Pulmonary artery endothelial cell (primary cell): ENCODE measurements around the gene NDUFS4. TPM values are rescaled to one million over a fixed set of nuclear protein-coding genes. Genes with fewer than 3 reads are reported as not detected.
"Not testable (repeated sequence)": the region's sequence is repeated elsewhere in the genome, so short reads cannot be mapped to it uniquely, and the experiment has no call there.

Experiments
- DNase-seq: peaks from one replicate; pipeline ENCODE4 v3.0.0-alpha.2; 2011; ENCODE audit warnings: low read depth, low spot score
- total RNA-seq: library from RNA; depleted of rRNA; stranded (reverse); fragments of >200 nt; gene quantifications from 2 replicates; pipeline ENCODE4 v1.2.3, GENCODE V29; 2014

The NDUFS4 gene
- total RNA-seq, 1 donor from 2014 or later, result 118 TPM

DNA sequence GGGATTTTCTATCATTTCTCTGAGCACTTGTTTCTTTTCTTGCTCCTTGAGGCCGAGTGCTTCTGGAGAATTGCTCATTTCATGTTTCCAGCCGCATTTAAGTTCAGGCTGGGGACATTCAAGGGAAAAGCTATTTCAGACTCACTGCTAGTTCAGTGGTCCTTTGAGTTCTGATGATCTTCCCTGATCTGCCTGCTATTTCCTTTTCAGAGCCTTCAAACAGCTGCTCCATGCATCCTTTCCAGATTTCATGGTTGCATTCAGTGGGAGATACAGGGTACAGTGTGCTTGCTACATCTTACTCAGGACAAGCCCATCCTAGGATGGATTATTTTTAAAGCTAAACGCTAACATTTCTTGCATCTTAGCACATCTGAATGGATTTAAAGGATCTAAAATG lies 14.7 kb downstream of the NDUFS4 start:
- no peak for DNase-seq

DNA sequence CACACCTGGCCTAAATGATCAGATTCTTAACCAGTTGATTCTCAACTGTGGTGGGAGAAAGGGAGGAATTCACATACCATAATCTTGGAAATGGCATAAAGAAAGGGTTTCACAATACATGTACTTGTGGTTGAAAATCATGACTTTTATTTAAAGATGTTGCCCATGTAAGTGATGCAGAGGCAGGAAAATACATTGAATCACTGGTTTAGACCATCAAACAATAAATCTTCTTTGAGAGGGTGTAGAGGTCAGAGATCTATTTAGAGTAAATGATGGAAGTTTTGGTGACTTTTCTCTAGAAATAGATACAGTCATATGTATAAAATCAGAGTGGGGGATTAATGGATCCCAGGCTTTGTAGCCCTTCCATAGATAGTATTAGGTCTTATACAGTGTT lies 15.4 kb downstream of the NDUFS4 start:
- DNase-seq, result no peak

DNA sequence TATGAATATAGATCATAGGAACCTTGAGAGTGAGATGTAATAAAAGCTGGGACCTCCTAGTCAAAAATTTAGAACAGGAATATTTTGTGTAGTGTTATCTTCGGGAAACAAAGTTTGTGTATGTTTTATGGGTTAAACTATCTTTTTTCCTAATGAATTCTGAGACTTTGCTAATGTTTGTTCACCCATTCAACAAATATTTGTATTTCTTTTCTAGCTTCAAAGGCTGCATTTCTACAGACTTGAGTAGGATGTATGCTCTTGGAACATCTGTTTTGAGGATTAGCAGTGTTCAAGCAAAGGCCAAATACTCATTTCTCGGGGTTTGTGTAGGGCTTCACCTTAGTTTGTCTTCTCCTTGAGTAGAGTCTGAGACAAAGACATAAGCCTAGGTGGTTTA lies 16.2 kb downstream of the NDUFS4 start:
- DNase-seq, result no peak

DNA sequence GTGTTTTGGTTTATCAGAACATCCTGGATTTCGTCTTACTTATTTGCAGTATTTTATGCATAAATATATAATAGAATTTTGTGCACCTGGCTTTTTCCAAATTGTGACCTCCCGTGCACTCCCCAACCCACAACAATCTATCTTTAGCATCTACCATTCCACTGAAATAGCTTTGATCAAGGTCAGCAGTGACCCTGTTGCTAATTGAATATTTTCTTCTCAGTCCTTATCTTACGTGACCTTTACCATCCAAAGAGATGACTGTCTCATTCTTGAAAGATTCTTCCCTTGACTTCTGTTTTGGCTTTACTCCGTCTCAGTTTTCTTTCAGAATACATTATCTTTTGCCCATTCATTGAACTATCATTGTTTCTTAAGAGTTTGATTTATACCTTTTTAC lies 18.4 kb downstream of the NDUFS4 start:
- DNase-seq, result no peak

DNA sequence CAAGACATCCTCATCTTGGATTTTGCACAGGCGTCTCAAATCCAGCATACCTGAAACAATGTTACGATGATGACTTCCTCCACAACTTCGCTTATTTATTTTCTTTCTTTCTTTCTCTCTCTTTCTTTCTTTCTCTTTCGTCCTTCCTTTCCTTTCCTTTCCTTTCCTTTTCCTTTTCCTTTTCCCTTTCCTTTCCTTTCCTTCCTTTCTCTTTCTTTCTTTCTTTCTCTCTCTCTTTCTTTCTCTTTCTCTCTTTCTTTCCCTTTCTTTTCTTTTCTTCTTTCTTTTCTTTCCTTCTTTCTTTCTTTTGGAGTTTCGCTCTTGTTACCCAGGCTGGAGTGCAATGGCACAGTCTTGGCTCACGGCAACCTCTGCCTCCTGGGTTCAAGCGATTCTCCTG lies 20.1 kb downstream of the NDUFS4 start:
- no peak for DNase-seq

DNA sequence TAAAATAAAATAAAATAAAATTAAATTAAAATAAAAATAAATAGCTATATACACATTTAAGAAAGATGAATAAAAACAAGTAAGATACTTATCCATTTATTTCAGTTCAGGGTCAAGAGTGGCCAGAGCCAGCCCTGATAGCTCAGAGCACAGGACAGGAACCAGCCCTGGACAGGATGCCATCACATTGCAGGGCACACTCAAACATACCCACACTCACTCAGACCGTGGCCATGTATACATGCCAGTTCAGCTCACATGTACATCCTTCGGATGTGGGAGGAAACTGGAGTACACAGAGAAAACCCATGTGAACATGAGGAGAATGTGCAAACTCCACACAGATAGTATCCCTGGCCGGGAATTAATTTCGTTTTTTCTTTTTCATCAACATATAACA lies 21.8 kb downstream of the NDUFS4 start:
- no peak for DNase-seq

DNA sequence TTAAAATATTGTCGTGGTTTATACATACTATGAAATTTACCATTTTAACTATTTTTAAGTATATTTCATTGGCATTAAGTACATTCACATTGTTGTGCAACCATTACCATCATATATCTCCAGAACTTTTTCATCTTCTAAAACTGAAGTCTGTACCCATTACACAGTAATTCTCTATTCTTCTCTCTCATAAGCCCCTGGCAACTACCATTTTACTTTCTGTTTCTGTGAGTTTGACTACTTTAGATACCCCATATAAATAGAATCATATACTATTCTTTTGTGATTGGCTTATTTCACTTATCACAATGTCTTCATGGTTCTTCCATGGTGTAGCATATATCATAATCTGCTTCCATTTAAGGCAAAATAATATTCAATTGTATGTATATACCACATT lies 30.3 kb downstream of the NDUFS4 start:
- DNase-seq, result no peak

DNA sequence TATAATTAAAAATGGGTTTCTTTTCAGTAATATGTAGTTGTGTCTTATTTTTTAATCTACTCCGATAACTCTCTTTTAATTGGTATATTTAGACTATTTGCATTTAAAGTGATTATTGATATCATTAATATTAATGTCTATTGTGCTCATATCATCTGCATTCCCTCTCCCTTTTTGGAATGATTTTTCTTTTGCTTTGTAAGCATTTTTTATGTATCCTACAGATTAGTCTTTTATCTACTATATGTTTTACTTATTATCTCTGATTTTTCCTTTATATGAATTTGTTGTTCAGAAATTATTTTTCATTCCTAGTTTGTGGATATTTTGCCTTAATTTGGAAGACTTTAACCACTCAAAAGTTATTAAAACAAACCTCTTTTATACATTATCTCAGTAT lies 34.0 kb downstream of the NDUFS4 start:
- DNase-seq, result no peak

DNA sequence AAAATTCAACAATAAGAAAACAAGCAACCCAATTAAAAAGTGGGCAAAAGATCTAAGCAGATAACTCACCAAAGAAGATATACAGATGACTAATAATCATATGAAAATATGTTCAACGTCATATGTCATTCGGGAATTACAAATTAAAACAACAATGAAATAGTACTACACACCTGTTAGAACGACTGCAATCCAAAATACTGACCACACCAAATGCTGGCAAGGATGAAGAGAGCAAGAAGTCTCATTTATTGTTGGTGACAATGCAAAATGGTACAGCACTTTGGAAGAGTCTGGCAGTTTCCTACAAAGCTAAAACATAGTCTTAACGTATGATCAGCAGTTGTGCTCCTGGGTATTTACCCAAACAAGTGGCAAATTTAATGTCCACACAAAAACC lies 37.5 kb downstream of the NDUFS4 start:
- DNase-seq, result no peak

DNA sequence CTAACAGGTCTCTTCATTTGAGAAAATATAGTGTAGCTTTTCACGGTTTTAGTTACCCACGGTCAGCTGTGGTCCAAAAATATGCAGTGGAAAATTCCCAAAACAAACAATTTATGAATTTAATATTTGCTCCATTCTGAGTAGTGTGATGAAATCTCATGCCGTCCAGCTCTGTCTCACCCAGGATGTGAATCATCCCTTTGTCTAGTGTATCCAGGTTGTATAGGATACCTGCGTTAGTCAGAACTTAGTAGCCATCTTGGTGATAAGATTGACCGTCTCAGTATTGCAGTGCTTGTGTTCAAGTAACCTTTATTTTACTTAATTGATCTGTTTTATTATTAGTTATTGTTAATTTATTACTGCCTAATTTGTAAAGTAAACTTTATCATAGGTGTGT lies 41.1 kb downstream of the NDUFS4 start:
- DNase-seq, result no peak

DNA sequence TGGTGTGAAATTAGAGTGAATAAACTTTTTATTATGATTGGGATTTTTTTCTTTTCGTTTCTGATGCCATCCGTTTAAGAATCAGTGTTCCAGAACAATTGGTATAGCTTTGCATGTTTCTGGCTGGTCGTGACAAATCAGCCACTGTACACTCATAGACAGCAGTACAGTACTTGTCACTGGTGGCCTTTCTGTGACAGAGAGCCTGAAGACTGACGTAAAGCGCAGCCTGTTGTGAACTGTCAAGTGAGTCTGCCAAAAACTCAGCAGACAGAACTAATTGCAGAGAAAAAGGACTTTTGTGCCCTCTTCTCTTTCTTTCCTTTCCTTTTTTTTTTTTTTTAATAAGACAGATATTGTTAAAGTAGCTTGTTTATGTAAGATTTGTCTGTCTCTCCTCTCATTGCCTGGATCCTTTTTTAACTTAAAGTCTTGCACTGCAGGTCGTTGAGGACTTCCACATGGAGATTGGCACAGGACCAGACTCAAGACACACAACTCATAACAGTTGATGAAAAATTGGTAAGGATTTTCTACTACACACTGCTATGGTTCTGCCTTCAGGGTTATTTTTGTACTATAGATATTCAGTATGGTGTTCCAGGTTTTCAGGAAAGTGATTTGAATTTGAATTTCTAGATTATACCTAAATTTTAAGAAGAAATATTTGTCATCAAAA lies 42.7 kb downstream of the NDUFS4 start:
- no peak for DNase-seq

DNA sequence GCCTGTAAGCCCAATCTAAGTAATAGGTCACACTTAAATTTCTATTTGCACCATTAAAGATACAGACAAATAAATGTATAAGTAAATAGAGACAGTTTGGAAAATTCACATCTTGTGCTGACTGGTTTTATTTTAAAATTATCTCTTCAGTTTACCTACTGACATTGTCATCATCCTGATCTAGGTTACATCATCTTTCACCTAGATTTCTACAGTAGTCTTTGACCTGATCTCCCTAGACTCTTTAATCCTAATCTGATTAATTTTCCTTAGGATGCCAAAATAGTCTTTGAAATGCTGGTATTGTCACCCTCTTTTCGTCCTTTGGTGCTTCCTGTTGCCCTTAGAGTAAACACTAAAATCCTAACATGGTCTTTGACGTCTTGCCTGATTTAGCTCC lies 43.9 kb downstream of the NDUFS4 start:
- no peak for DNase-seq

DNA sequence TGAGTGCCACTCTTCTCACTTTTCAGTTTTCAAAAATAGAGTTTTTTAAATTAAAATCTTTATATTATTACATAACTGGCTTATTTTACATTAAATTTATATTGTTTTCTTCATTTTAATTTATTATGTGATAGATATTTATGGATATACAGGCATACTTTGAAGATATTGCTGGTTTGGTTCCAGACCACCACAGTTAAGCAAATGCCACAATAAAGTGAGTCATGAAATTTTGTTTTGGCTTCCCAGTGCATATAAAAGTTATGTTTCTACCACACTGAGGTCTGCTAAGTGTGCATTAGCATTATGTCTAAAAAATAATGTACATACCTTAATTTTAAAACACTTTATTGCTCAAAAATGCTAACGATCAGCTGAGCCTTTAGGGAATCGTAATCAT lies 47.4 kb downstream of the NDUFS4 start:
- no peak for DNase-seq

DNA sequence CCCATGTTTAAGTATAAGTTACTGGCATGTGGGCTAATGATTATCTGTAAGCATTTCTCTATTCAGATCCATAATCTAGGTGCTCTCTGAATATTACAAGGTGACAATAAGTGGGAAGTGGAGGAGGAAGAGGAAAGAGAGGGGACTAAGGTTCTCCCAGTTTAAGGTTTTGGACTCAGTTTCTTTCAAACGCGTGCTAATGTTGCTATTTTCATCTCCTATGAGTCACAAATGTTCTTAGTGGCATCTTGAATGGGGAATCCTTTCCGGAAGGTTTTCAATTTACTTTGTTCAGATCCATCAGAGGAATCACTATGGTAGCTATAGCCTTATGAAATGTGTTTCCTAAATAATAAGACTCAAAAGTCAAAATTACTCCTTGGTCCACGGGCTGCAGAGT lies 48.5 kb downstream of the NDUFS4 start:
- DNase-seq, result not testable (repeated sequence)

DNA sequence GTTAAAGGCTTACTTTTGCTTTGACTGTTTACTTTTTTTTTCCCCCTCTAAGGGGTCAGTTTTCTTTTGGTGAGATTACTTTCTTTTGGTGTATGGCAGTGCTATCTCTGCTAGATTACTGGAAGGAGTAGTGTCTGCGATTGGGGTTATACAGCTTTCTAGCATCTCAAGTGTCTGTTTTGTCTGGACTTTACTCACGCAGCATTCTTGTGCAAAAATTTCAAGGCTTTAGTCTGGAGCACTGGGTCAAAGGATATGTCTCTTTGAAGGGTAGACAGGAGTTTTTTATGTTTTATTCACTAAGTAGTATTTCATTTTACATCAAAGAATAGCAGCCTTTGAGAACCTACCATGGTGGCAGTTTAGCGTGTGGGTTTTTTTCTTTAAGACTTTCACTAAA lies 52.6 kb downstream of the NDUFS4 start:
- DNase-seq, result no peak

DNA sequence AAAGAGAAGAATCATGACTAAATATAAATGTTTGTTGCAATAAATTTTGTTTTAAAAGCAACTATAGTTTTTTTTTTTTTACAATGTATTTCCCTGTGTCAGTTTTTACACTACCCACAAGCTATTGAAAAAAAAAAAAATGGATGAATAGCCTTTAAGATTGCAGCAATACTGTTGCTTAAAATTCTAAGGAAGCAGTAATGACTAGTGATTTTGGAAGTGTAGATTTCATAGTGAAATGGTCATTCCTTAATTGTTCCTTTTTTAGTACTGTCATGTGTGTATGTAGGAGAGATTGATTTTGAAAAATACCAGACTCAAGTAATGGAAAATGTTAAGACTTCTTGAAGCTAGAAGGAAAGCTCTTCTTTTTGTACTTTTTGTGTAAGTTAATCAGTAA lies 53.1 kb downstream of the NDUFS4 start:
- no peak for DNase-seq

DNA sequence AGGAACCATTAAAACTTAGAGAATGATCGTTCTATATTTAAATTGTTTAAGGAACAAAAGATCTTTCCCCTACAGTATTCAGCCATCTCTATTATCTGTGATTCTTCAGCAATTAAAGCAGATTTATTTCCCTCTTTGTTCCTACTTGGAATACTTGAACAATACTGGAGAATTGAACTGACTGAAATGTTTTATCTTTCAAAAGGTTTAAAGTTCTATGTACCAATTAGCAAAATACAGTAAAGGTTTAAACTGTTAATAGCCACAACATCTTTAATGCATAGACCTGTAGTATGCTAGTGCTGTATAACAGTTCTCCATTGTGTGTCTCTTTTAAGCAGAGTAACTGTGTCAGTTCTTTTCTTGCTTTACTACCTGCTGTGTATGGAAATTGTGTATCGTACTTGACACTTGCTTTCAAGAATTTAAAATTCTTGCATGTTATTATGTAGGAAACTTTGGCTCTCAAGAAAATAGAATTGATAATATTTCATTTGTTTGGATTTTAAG lies 54.0 kb downstream of the NDUFS4 start:
- no peak for DNase-seq

DNA sequence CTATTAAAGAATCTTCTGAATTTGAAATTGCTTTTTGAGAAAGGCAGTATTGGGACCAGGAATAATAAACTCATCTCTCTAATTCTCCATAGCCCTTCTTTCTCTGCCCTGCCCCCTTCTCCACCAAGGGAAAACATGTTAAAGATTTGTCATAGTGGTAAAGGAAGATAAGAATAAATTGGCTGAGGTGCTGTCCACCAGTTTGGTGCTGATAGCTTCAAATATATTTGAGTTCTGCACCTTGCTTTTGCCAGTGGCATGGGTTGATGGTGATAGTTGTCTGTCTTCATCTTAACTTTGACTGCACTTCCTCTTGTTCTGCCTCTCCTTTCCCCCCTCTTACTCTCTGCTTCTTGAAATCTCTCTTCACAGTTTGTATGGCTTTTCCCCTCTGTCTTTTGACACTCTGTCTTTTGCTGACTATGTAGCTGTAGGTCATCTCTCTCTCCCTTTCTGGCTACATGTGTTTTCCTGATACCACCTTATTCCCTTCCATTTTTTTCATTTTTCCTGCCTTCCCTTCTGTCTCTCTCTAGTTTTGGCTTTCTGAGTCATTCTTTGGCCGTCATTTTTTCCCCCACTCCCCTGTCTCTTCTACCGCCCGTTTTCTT lies 56.6 kb downstream of the NDUFS4 start:
- DNase-seq, result no peak

DNA sequence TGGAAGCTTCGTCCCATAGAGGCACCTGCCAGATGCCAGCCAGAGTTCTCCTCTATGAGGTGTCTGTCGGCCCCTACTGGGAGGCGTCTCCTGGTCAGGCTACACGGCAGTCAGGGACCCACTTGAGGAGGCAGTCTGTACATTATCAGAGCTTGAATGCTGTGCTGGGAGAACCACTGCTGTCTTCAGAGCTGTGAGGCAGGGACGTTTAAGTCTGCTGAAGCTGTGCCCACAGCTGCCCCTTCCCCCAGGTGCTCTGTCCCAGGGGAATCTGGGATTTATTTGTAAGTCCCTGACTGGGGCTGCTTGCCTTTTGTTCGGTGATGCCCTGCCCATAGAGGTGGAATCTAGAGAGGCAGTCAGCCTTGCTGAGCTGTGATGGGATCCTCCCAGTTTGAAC lies 70.8 kb downstream of the NDUFS4 start:
- no peak for DNase-seq

DNA sequence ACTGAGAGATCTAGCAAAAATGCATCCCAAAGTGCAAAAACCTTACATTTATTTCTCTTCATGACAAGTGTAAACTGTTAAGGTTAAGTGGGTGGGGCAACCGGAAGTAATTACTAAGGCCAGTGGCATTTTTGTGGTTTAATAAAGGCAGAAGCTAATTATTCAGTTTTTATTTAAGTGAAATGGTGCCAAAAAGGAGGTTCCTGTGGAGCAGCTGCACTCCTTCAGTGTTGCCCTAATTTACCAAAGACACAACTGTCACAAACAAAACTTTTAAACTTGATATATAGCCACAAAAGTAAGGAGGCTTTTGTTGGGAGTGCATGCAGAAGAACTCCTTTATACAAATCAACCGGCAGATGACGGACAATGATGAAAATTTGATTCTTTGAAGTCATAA lies 81.6 kb downstream of the NDUFS4 start:
- DNase-seq, result peak; percentile 0

DNA sequence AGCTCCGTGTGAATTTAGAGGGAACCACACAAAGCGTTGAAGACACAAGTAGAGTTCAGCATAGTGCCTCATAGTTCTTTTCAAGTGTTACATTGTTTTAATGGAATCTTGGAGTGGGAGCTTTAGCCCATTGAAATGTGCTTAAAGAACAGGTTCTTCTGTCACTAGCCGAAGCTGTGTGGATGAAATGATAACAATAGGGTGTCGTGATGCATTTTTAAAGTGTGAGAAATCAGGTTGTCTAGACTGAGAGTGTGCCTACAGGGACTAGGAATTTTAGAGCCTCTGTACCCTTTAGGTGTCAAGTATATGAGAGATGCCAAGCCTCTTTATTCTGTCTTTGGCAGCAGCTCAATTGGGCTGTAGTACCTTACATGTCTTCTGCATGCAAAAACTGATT lies 83.0 kb downstream of the NDUFS4 start:
- DNase-seq, result no peak

DNA sequence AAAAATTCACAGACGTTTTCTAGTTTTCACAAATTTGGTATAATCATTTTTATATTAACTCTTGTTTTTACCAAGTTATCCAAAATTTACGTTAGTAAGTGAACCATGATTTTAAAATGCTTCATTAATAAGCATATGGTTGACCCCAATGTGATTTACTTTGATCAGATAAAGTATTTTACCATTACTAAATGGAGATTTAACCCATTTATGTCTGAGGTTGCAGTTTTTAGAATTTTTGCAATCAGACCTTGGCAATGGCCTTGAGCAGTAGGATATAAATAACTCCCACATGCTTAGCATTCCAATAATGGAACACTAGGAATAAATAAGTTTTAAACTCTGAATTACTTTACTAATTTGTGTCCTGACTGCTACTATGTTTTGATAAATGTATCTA lies 84.6 kb downstream of the NDUFS4 start:
- no peak for DNase-seq

DNA sequence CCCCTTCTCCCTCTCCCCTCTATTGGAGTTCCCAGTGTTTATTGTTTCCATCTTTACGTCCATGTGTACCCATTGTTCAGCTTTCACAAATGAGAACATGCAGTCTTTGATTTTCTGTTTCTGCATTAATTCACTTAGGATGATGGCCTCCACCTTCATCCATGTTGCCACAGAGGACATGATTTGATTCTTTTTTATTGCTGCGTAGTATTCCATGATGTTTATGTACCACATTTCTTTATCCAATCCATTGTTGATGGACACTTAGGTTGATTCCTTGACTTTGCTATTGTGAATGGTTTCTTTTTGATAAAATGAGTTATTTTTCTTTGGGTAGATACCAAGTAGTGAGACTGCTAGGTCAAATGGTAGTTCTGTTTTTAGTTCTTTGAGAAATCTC lies 88.9 kb downstream of the NDUFS4 start:
- no peak for DNase-seq
